H9 (cell line): Measurements from ENCODE around the gene HLA-E. TPM values are rescaled to one million over a fixed set of nuclear protein-coding genes. Genes with fewer than 3 reads are reported as not detected.

Experiments used
- DNase-seq: peaks from one replicate; pipeline ENCODE4 v3.0.0-alpha.2; 2017
- H2AFZ ChIP-seq: one replicate; pipeline ENCODE4 v1.6.1; 2013; ENCODE audit warnings: mild to moderate bottlenecking, low read length, control low read depth, moderate library complexity
- H2AK5ac ChIP-seq: 2 replicates; pipeline ENCODE4 v1.6.1; 2013; ENCODE audit warnings: low read length, control low read depth, mixed read lengths; ENCODE audit not compliant: insufficient read length
- H2BK120ac ChIP-seq: one replicate; pipeline ENCODE4 v1.6.1; 2013; ENCODE audit warnings: low read depth, mild to moderate bottlenecking, low read length, control low read depth, inconsistent platforms; ENCODE audit not compliant: poor library complexity, severe bottlenecking
- H2BK12ac ChIP-seq: 2 replicates; pipeline ENCODE4 v1.6.1; 2013; ENCODE audit warnings: low read length, control low read depth, mixed read lengths, low read depth; ENCODE audit not compliant: insufficient read length
- H2BK15ac ChIP-seq: 2 replicates; pipeline ENCODE4 v1.6.1; 2013; ENCODE audit warnings: low read depth, low read length, control low read depth
- H2BK20ac ChIP-seq: one replicate; pipeline ENCODE4 v1.6.1; 2013; ENCODE audit warnings: low read depth, mild to moderate bottlenecking, low read length, control low read depth, inconsistent platforms; ENCODE audit not compliant: poor library complexity, severe bottlenecking
- H2BK5ac ChIP-seq: 2 replicates; pipeline ENCODE4 v1.6.1; 2013; ENCODE audit warnings: low read length, control low read depth, mixed read lengths; ENCODE audit not compliant: insufficient read length
- H3K14ac ChIP-seq: 2 replicates; pipeline ENCODE4 v1.6.1; 2013; ENCODE audit warnings: low read length, control low read depth; ENCODE audit not compliant: insufficient read depth
- H3K18ac ChIP-seq: 2 replicates; pipeline ENCODE4 v1.6.1; 2013; ENCODE audit warnings: low read depth, mild to moderate bottlenecking, mixed read lengths, low read length, control low read depth; ENCODE audit not compliant: insufficient read length
- H3K23ac ChIP-seq: 2 replicates; pipeline ENCODE4 v1.6.1; 2013; ENCODE audit warnings: low read length, control low read depth, mixed read lengths, low read depth; ENCODE audit not compliant: insufficient read length
- H3K23me2 ChIP-seq: 2 replicates; pipeline ENCODE4 v1.6.1; 2013; ENCODE audit warnings: low read depth, mild to moderate bottlenecking, mixed read lengths, low read length, control low read depth; ENCODE audit not compliant: insufficient read length, poor library complexity, severe bottlenecking
- H3K27ac ChIP-seq: 2 replicates; pipeline ENCODE4 v1.5.1; 2013; ENCODE audit warnings: low read length, control low read depth, mixed read lengths, low read depth; ENCODE audit not compliant: insufficient read length
- H3K27me3 ChIP-seq: 2 replicates; pipeline ENCODE4 v1.6.1; 2013; ENCODE audit warnings: low read length, control low read depth, inconsistent platforms; ENCODE audit not compliant: insufficient read depth
- H3K4ac ChIP-seq: 2 replicates; pipeline ENCODE4 v1.6.1; 2013; ENCODE audit warnings: low read depth, mild to moderate bottlenecking, control low read depth, inconsistent platforms, low read length, moderate library complexity
- H3K4me1 ChIP-seq: 2 replicates; pipeline ENCODE4 v1.6.1; 2013; ENCODE audit warnings: low read length, control low read depth, inconsistent platforms; ENCODE audit not compliant: insufficient read depth
- H3K4me2 ChIP-seq: 2 replicates; pipeline ENCODE4 v1.6.1; 2013; ENCODE audit warnings: low read length, control low read depth, mixed read lengths; ENCODE audit not compliant: insufficient read length, insufficient read depth
- H3K56ac ChIP-seq: 2 replicates; pipeline ENCODE4 v1.6.1; 2013; ENCODE audit warnings: low read depth, mild to moderate bottlenecking, mixed read lengths, low read length, control low read depth; ENCODE audit not compliant: insufficient read length
- H3K79me1 ChIP-seq: 2 replicates; pipeline ENCODE4 v1.6.1; 2013; ENCODE audit warnings: low read depth, mild to moderate bottlenecking, moderate library complexity, low read length, control low read depth, inconsistent platforms; ENCODE audit not compliant: insufficient read depth, poor library complexity, severe bottlenecking
- H3K79me2 ChIP-seq: 2 replicates; pipeline ENCODE4 v1.6.1; 2013; ENCODE audit warnings: low read length, control low read depth, inconsistent platforms; ENCODE audit not compliant: insufficient read depth
- H3K9ac ChIP-seq: 2 replicates; pipeline ENCODE4 v1.6.1; 2013; ENCODE audit warnings: low read length, control low read depth, mixed read lengths; ENCODE audit not compliant: insufficient read length; ENCODE audit errors: extremely low read depth
- H3K9me3 ChIP-seq: one replicate; pipeline ENCODE4 v1.6.1; 2013; ENCODE audit warnings: low read depth, low read length, inconsistent platforms; ENCODE audit not compliant: control insufficient read depth
- H3T11ph ChIP-seq: one replicate; pipeline ENCODE4 v1.6.1; 2013; ENCODE audit warnings: mild to moderate bottlenecking, low read length, control low read depth, inconsistent platforms
- H4K20me1 ChIP-seq: one replicate; pipeline ENCODE4 v1.6.1; 2013; ENCODE audit not compliant: control insufficient read depth, insufficient read length, insufficient read depth
- H4K5ac ChIP-seq: 2 replicates; pipeline ENCODE4 v1.6.1; 2013; ENCODE audit warnings: low read depth, mild to moderate bottlenecking, mixed read lengths, low read length, control low read depth; ENCODE audit not compliant: insufficient read length
- H4K8ac ChIP-seq: replicated peaks from 2 replicates; pipeline ENCODE4 v1.6.1; 2013; ENCODE audit warnings: low read length, control low read depth, mixed read lengths, low read depth; ENCODE audit not compliant: insufficient read length
- H4K91ac ChIP-seq: 2 replicates; pipeline ENCODE4 v1.6.1; 2013; ENCODE audit warnings: low read depth, mild to moderate bottlenecking, moderate library complexity, mixed read lengths, low read length, control low read depth; ENCODE audit not compliant: insufficient read length
- H3K27ac Mint-ChIP-seq, 3 experiments: 2 replicates in 2 of 3; 3 replicates in 1 of 3; pipeline ENCODE4 v1.8.0; 2020 to 2021; ENCODE audit warnings: mixed read lengths in 3 of 3, mild to moderate bottlenecking in 1 of 3, moderate library complexity in 1 of 3
- H3K27me3 Mint-ChIP-seq: 2 replicates; pipeline ENCODE4 v1.8.0; 2021; ENCODE audit warnings: low read depth, mild to moderate bottlenecking, moderate library complexity, mixed read lengths
- H3K36me3 Mint-ChIP-seq, 3 experiments: 2 replicates in 2 of 3; 3 replicates in 1 of 3; pipeline ENCODE4 v1.8.0; 2020 to 2021; ENCODE audit warnings: low read depth in 3 of 3, mixed read lengths in 3 of 3; ENCODE audit not compliant: insufficient read depth in 1 of 3
- H3K4me1 Mint-ChIP-seq, 2 experiments: 2 replicates each; pipeline ENCODE4 v1.8.0; 2020; ENCODE audit warnings: mixed read lengths in 2 of 2
- H3K4me3 Mint-ChIP-seq, 2 experiments: 2 replicates in 1 of 2; 3 replicates in 1 of 2; pipeline ENCODE4 v1.8.0; 2020 to 2021; ENCODE audit warnings: mild to moderate bottlenecking in 2 of 2, mixed read lengths in 2 of 2, moderate library complexity in 1 of 2
- H3K9me3 Mint-ChIP-seq, 2 experiments: 2 replicates in 1 of 2; 3 replicates in 1 of 2; pipeline ENCODE4 v1.8.0; 2020; ENCODE audit warnings: mild to moderate bottlenecking in 2 of 2, mixed read lengths in 2 of 2, moderate library complexity in 1 of 2
- WGBS: extraction: QIAGEN DNeasy Blood & Tissue Kit; methylation state at CpG from one replicate; pipeline ENCODE4 v1.1.7; 2013; ENCODE audit warnings: missing lambda C conversion rate, low lambda C conversion rate, mixed read lengths; ENCODE audit not compliant: insufficient read length; ENCODE audit errors: extremely low coverage; 5-methylcytosine and 5-hydroxymethylcytosine counted together
- total RNA-seq: library from RNA; stranded (reverse); gene quantifications from 2 replicates; pipeline ENCODE4 v1.2.1, GENCODE V29; 2021
- TF ChIP-seq, protein P1 (sequence below): fragments of 200-600 bp; sonication (generic); conservative IDR thresholded peaks from 3 replicates; pipeline ENCODE4 v1.8.0; 2021; ENCODE audit warnings: antibody characterized with exemption, mild to moderate bottlenecking

The HLA-E gene
- total RNA-seq, 1 experiment from 2014 or later, result 28.1 TPM

- no peaks in the 10 kb centered on the region for H4K20me1 ChIP-seq
- no peak overlapping the region for H2BK12ac ChIP-seq
- no peak overlapping the region for H3K27ac Mint-ChIP-seq
- no peak for DNase-seq
- peaks cover 4% of the 10 kb centered on the region for H3K23me2 ChIP-seq
- no peak overlapping the region for H4K91ac ChIP-seq
- WGBS, result no CpG with 5 or more reads among the region's 3 CpGs
- no peak overlapping the region for H2BK120ac ChIP-seq
- H2AFZ ChIP-seq, result no peak overlapping the region
- no peak overlapping the region for H3K23ac ChIP-seq
- H3K79me2 ChIP-seq, result no peaks in the 10 kb centered on the region
- H4K8ac ChIP-seq, result no peak overlapping the region
- TF ChIP-seq, protein P1, sequence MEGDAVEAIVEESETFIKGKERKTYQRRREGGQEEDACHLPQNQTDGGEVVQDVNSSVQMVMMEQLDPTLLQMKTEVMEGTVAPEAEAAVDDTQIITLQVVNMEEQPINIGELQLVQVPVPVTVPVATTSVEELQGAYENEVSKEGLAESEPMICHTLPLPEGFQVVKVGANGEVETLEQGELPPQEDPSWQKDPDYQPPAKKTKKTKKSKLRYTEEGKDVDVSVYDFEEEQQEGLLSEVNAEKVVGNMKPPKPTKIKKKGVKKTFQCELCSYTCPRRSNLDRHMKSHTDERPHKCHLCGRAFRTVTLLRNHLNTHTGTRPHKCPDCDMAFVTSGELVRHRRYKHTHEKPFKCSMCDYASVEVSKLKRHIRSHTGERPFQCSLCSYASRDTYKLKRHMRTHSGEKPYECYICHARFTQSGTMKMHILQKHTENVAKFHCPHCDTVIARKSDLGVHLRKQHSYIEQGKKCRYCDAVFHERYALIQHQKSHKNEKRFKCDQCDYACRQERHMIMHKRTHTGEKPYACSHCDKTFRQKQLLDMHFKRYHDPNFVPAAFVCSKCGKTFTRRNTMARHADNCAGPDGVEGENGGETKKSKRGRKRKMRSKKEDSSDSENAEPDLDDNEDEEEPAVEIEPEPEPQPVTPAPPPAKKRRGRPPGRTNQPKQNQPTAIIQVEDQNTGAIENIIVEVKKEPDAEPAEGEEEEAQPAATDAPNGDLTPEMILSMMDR, result no peak
- no peak overlapping the region for H3K27ac ChIP-seq
- no peak overlapping the region for H2BK5ac ChIP-seq
- H3K14ac ChIP-seq, result no peak overlapping the region
- H3K18ac ChIP-seq, result no peak overlapping the region
- peaks cover 1 to 2% (median 2%) of the 10 kb centered on the region in 3 experiments; a peak in 6 of 7 replicates for H3K36me3 Mint-ChIP-seq
- no peak overlapping the region for H3K4me3 Mint-ChIP-seq
- H2BK15ac ChIP-seq, result no peak overlapping the region
- peaks cover 17% of the 10 kb centered on the region; the same call in 1 of the 2 replicates for H3K27me3 ChIP-seq
- no peaks in the 10 kb centered on the region; the same call in 1 of the 2 replicates for H3K4me1 ChIP-seq
- no peaks in the 10 kb centered on the region for H3K9me3 Mint-ChIP-seq
- no peak overlapping the region for H3K4me2 ChIP-seq
- H3K9ac ChIP-seq, result no peak overlapping the region
- no peak overlapping the region for H2AK5ac ChIP-seq
- no peaks in the 10 kb centered on the region for H3K9me3 ChIP-seq
- H3K4ac ChIP-seq, result no peak overlapping the region
- no peak overlapping the region for H2BK20ac ChIP-seq
- H3K27me3 Mint-ChIP-seq, result peaks cover 53% of the 10 kb centered on the region
- no peak overlapping the region for H4K5ac ChIP-seq
- H3T11ph ChIP-seq, result no peak overlapping the region
- no peak overlapping the region for H3K56ac ChIP-seq
- H3K79me1 ChIP-seq, result no peaks in the 10 kb centered on the region
- peaks cover 15 to 16% of the 10 kb centered on the region in 2 experiments for H3K4me1 Mint-ChIP-seq
Measured at GRCh38 chr6:30485236-30485635, 4.1 kb upstream of the HLA-E start.
